Glomerular visceral epithelial cell (primary cell): ENCODE results near the gene OPRM1.
A peak's percentile ranks its signal among the peaks of the same experiment; 100 is the strongest.

Experiments used
- DNase-seq: peaks from one replicate; pipeline ENCODE4 v3.0.0-alpha.2; 2016; ENCODE audit errors: extremely low spot score

The OPRM1 gene

GRCh38 chr6:154039231-154039842 lies at the start of gene OPRM1:
Gene OPRM1, plus strand, starts transcription at chr6:154039240. Its CDS starts 305 bp downstream, at chr6:154039545.
- DNase-seq, result peak; percentile 43

DNA sequence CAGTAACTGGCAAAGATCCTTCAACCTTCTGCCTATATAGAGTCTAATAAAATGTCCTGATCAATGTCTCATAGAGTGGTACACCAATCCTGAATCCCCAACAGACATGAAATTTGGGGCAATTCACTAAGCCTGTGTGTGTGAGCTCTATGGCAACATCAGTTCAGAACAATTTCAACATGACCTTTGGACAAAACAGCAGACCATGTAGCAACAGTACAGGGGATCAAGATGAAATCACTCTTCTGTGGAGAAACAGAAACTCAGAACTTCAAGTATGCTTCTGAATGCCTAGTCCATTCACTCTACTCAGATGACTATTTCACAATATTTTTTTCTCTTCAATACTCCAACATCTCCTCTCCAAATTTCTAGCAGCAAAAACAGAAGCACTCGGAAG lies 49.1 kb upstream of the OPRM1 start:
- no peak for DNase-seq

- no peak for DNase-seq
These were observed 45.0 kb upstream of the OPRM1 start for GRCh38 chr6:153994004-153994403.

GRCh38 chr6:153994811-153995210 lies 44.2 kb upstream of the OPRM1 start:
- no peak for DNase-seq

GRCh38 chr6:153997221-153997620 lies 41.8 kb upstream of the OPRM1 start:
- no peak for DNase-seq

DNA sequence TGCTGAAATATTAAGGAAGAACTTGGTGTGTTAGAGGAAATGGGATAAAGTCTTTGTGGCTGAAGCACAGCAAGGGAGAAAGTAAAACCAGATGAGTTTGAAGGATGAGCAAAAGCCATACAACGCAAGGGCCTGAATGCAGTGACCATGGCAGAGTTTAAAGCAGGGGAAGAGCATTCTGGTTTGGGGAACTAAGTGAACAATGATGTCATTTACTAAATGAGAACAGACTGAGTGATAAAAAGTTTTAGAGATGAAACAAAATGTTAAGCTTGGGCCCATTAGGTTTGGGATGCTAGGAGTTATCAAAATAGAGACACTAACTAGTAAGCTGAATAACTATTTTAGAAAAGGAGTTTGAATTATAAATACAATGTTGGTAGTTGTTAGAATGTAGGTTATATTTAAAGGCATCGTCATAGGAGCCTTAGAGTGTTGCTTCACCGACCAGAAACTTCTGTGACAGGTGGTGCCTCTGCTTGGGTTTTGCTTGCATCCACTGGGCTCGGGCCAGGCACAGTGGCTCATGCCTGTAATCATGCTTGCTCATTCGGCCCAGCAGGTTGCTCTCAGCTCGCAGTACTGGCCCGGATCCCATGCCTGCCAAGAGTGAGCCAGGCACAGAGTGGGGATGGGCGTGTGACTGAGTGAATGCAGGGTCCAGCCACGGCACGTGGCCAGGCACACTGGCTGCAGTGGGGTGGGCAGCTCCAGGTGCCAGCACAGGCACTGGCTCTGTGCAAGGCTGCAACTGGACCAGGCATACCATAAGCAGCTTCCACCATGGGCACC lies 37.4 kb upstream of the OPRM1 start:
- DNase-seq, result no peak

- no peak for DNase-seq
These were observed 36.1 kb upstream of the OPRM1 start for GRCh38 chr6:154002894-154003293.

- DNase-seq, result no peak
These were observed 28.7 kb upstream of the OPRM1 start for GRCh38 chr6:154010371-154010770.

GRCh38 chr6:154012852-154013251 lies 26.2 kb upstream of the OPRM1 start:
- DNase-seq, result no peak

DNA sequence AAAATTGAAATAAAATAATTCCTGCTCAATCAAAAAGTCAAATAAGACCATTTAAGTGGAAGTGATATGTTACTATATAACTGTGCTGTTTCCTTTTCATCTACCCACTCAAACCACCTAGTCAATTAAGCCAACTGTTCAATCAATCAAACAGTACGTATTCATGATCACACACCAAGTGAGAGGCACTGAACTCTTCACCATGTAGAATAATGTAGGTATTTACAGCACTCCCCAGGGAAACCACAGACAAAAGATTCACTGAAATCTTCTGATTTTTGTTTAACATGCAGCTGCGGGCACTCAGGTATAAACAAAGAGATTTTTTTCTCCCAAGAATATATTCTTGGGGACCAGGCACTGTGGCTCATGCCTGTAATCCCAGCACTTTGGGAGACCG lies 21.3 kb upstream of the OPRM1 start:
- no peak for DNase-seq

GRCh38 chr6:154030646-154031045 lies 8.4 kb upstream of the OPRM1 start:
- DNase-seq, result no peak

- DNase-seq, result no peak
These were observed 2.0 kb downstream of the OPRM1 start for GRCh38 chr6:154041001-154041400.

GRCh38 chr6:154053141-154053540 lies 14.1 kb downstream of the OPRM1 start:
- DNase-seq, result no peak

GRCh38 chr6:154056536-154056935 lies 17.5 kb downstream of the OPRM1 start:
- DNase-seq, result no peak

- no peak for DNase-seq
These were observed 18.1 kb downstream of the OPRM1 start for GRCh38 chr6:154057098-154057497.

DNA sequence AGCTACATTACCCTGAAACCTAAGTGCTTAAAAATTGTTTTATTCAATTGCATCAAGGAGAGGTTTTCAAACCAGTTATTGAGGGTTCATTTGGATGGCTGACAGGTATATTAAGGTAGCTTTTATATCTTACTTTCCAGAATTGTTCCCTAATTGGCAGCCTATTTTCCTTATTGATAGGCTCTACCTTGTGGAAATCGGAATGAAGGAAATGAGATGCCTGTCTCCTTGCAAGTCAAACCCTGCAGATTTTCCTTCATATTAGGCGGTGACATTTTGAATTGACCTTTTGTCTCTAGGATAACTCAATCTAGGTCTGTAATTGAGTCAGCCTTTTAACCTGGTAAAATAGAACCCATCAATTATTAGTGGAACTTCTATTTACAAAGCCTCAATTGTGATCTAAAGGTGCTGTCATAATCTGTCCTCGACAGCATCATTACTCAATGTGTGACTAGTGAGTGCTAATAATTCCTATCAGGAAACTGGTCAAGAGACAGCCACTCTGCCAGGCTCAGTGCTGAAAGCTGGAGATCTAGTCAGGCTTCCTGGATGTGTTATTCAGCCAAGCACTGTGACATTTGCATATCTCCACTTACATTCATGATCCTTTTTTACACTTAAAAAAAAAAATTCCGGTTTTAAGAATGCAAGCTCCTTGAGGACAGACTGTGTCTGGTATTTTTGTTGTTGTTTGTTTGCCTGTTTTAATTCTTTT lies 20.1 kb downstream of the OPRM1 start:
- DNase-seq, result no peak

- no peak for DNase-seq
These were observed 21.0 kb downstream of the OPRM1 start for GRCh38 chr6:154060076-154060475.

GRCh38 chr6:154070041-154070440 lies 31.0 kb downstream of the OPRM1 start:
- DNase-seq, result no peak

DNA sequence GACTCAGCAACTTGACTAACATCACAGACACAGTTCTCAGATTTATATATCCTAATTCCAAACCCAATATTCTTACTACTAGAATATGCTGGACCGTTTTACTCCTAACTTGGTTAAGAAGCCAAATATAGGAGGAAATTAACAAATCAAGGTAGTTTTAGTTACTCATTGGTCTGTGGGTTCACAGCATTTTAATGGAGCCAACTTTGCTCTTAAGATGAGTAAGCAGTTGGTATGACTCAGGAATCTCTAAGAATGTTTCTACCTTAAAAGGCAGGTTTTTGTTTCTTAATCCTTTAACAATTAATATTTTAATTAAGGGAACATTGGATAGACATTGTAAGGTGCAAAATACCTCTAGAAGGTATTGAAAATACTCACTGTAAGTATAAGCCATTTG lies 31.6 kb downstream of the OPRM1 start:
- peak; percentile 27 for DNase-seq

GRCh38 chr6:154071236-154071635 lies 32.2 kb downstream of the OPRM1 start:
- DNase-seq, result no peak

DNA sequence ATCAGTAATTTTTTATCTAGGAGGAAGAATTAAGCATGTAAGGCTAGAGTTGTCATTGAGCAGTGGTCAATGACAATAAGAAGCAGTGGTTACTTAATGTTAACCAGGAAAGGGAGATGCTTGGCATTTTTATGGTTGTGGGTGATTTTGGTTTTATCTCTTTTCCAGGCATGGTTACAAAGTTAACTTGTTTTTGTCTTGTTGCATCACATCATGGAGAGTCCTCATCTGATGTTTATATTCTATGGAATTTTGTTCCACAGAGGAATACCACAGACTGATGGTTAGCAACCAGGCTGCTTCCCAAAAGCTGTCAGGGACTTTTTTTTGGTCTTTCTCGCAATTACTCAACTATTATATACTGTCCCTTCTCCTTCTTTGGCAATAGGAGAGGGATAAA lies 32.7 kb downstream of the OPRM1 start:
- DNase-seq, result peak; percentile 21

GRCh38 chr6:154078596-154078995 lies 39.6 kb downstream of the OPRM1 start:
- DNase-seq, result peak; percentile 31
